ENCODE results near the gene FXR1. TPM values are rescaled to one million over a fixed set of nuclear protein-coding genes. Genes with fewer than 3 reads are reported as not detected.

The FXR1 gene
- total RNA-seq, 1 donor from 2014 or later, result 126 TPM

DNA sequence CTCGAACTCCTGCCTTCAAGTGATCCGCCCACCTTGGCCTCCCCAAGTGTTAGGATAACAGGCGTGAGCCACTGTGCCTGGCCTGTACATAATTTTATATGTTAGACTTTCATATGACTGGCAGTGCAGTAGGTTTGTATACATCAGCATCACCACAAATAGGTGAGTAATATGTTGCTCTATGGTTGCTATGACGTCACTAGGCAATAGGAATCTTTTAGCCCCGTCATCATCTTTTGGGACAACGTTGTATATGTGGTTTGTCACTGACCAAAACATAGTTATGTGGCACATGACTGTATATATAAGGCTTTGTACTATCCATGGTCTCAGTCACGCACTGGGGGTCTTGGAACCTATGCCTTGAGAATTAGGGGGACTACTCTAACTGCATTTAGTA is 94.1 kb downstream of the FXR1 start:
- no peak for DNase-seq (ENCODE audit: low read depth in 2 of 2)

DNA sequence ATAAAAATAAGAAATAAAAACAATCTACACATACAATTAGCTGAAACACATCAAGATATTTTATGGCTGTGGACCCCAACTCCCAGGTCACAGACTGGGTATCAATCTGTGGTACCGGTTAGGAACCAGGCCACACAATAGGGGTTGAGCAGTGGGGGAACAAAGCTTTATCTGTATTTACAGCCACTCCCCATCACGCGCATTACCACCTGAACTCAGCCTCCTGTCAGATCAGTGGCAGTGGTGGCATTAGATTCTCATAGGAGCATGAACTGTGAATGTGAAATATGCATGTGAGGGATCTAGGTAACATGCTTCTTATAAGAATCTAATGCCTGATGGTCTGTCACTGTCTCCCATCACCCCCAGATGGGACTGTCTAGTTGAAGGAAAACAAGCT is 94.8 kb downstream of the FXR1 start:
- no peak for DNase-seq (ENCODE audit: low read depth in 2 of 2)

DNA sequence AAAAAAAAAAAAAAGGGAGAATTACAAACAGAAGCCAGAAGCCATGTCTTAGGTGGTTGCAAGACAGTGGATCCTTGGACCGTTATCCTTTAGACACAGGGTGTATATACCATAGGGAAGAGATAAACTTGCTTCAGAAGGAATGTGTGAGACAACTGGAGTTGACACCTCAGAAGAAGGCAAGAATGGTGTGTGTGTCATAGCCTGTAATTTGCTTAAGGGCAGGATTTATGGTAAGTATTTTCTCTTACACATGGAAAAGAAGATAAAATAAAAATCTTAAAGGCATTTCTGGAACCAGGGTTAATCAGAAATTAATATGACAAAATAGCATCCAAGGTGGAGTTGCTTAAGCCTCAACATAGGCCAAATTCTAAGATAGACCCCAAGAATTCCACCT is 96.3 kb downstream of the FXR1 start:
- no peak for DNase-seq (ENCODE audit: low read depth in 2 of 2)

DNA sequence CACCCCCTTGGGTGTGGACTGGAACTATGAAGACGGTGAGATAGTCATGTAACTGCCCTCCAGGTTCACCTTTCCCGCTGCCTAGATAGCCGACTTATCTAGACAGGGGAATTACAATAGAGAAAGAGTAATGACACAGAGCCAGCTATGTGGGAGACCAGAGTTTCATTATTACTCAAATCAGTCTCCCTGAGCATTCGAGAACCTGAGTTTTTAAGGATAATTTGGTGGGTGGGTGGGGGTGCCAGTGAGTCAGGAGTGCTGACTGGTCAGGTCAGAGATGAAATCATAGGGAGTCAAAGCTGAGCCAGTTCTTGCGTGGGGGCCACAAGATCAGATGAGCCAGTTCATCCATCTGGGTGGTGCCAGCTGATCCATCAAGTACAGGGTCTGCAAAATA is 96.8 kb downstream of the FXR1 start:
- no peak for DNase-seq (ENCODE audit: low read depth in 2 of 2)

GRCh38 chr3:181017690-181018089 is 105.2 kb downstream of the FXR1 start:
- DNase-seq (ENCODE audit: low read depth in 2 of 2), result no peak

- no peak for DNase-seq (ENCODE audit: low read depth in 2 of 2)
These were observed 112.7 kb downstream of the FXR1 start for GRCh38 chr3:181025204-181025603.

DNA sequence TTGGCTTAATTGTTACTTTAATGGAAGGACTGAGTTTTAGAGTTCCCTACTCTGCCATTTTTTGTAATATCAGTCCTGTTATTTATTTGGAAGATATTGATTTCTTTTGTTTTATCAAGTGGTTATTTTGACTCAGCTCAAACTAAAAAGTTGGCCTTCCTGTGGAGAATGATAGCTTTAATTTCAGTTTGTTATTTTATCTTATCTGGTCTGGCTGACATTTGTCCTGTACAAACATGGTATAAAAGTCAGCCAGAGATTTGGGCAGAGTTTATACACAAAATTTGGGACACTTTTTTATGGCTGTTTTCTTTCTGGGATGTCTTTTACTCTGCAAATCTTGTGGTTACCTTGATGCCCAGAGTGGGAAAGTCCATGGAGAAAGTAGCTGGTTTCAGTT is 118.5 kb downstream of the FXR1 start:
- no peak for DNase-seq (ENCODE audit: low read depth in 2 of 2)

Other genes with a start within 250 kb of the FXR1 start
- gene CCDC39, start 233.2 kb upstream of the FXR1 start, total RNA-seq, result under 0.01 TPM in 2 replicates
- gene DNAJC19, start 77.1 kb downstream of the FXR1 start, total RNA-seq, result 25.2 and 30.3 TPM in 2 replicates